Fibroblast of lung (primary cell): ENCODE data around the gene DGKG.

ENCODE experiments used
- CTCF ChIP-seq, 2 donors: IDR thresholded peaks in 1 of 2; conservative IDR thresholded peaks in 1 of 2; 1 replicate in 1 of 2; 2 replicates in 1 of 2; pipeline ENCODE4 v1.5.1; 2011 to 2012; ENCODE audit warnings: low read length in 2 of 2, control low read depth in 1 of 2, inconsistent platforms in 1 of 2, low read depth in 1 of 2, mild to moderate bottlenecking in 1 of 2
- EZH2 ChIP-seq: IDR thresholded peaks from 2 replicates; pipeline ENCODE4 v1.5.1; 2012; ENCODE audit warnings: low read length, control low read depth, mild to moderate bottlenecking; ENCODE audit errors: missing control alignments

- TF ChIP-seq CTCF (conservative IDR thresholded peaks at IDR 0.05 in 1 of 2, IDR thresholded peaks at IDR 0.05 in 1 of 2; ENCODE audit: low read depth in 1 of 2, low read length in 2 of 2) (no peak), EZH2 (no peak)
Measured at GRCh38 chr3:186290796-186291195, 71.2 kb downstream of the DGKG start.
